Measurements from ENCODE around the gene FAM83C.

DNA sequence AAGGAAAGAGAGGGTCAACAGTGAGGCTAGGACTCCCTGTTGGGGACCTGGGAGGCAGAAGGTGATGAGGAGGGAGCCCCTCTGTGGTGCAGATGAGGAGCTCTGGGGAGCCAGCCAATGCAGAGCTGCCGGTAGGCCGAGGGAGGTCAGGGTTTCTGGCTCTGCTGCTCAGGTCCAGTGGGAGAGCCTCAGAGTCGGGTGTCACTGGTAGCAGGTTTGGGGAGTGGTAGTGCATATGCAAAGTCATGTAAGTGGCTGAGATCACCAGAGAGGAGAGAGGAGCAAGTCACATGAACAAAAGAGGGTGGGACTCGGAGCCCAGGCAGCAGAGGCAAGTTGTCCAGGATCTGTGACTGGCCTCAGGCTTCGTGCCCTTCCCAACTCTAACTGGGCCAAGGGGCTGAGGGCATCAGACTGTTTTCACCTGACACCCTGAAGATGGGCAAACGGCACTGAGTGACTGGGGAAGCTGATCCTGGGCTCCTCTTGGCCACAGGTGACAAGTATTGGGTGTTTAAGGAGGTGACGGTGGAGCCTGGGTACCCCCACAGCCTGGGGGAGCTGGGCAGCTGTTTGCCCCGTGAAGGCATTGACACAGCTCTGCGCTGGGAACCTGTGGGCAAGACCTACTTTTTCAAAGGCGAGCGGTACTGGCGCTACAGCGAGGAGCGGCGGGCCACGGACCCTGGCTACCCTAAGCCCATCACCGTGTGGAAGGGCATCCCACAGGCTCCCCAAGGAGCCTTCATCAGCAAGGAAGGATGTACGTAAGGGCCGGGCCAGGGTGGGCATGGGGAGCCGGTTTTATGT is 20.9 kb downstream of the FAM83C start:
- TF ChIP-seq SRF (CRISPR knock-in tag; IDR thresholded peaks at IDR 0.05) (no peak), MECOM (CRISPR knock-in tag; IDR thresholded peaks at IDR 0.05) (no peak), U2AF1 (optimal IDR thresholded peaks at IDR 0.05; ENCODE audit: low read depth, low read length) (no peak), ZNF584 (CRISPR knock-in tag; IDR thresholded peaks at IDR 0.05; ENCODE audit: low read depth) (no peak), HDGF (IDR thresholded peaks at IDR 0.05) (no peak; the same call in 1 of the 2 replicates), EWSR1 (IDR thresholded peaks at IDR 0.05; ENCODE audit: borderline replicate concordance, low read depth, partially characterized antibody) (no peak), ADNP (tag; IDR thresholded peaks at IDR 0.05) (no peak)
- TF ChIP-seq, protein P1, sequence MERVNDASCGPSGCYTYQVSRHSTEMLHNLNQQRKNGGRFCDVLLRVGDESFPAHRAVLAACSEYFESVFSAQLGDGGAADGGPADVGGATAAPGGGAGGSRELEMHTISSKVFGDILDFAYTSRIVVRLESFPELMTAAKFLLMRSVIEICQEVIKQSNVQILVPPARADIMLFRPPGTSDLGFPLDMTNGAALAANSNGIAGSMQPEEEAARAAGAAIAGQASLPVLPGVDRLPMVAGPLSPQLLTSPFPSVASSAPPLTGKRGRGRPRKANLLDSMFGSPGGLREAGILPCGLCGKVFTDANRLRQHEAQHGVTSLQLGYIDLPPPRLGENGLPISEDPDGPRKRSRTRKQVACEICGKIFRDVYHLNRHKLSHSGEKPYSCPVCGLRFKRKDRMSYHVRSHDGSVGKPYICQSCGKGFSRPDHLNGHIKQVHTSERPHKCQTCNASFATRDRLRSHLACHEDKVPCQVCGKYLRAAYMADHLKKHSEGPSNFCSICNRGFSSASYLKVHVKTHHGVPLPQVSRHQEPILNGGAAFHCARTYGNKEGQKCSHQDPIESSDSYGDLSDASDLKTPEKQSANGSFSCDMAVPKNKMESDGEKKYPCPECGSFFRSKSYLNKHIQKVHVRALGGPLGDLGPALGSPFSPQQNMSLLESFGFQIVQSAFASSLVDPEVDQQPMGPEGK (CRISPR knock-in tag; IDR thresholded peaks at IDR 0.05; ENCODE audit: borderline replicate concordance) = no peak
- TF ChIP-seq, protein P2, sequence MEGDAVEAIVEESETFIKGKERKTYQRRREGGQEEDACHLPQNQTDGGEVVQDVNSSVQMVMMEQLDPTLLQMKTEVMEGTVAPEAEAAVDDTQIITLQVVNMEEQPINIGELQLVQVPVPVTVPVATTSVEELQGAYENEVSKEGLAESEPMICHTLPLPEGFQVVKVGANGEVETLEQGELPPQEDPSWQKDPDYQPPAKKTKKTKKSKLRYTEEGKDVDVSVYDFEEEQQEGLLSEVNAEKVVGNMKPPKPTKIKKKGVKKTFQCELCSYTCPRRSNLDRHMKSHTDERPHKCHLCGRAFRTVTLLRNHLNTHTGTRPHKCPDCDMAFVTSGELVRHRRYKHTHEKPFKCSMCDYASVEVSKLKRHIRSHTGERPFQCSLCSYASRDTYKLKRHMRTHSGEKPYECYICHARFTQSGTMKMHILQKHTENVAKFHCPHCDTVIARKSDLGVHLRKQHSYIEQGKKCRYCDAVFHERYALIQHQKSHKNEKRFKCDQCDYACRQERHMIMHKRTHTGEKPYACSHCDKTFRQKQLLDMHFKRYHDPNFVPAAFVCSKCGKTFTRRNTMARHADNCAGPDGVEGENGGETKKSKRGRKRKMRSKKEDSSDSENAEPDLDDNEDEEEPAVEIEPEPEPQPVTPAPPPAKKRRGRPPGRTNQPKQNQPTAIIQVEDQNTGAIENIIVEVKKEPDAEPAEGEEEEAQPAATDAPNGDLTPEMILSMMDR (IDR thresholded peaks at IDR 0.05 in 2 of 3, conservative IDR thresholded peaks at IDR 0.05 in 1 of 3; ENCODE audit: insufficient read depth in 2 of 3, low read depth in 1 of 3, low read length in 3 of 3) = peak in 2 of 3 experiments; percentile 16 to 44; a peak in 3 of 6 replicates
- TF ChIP-seq, protein P3, sequence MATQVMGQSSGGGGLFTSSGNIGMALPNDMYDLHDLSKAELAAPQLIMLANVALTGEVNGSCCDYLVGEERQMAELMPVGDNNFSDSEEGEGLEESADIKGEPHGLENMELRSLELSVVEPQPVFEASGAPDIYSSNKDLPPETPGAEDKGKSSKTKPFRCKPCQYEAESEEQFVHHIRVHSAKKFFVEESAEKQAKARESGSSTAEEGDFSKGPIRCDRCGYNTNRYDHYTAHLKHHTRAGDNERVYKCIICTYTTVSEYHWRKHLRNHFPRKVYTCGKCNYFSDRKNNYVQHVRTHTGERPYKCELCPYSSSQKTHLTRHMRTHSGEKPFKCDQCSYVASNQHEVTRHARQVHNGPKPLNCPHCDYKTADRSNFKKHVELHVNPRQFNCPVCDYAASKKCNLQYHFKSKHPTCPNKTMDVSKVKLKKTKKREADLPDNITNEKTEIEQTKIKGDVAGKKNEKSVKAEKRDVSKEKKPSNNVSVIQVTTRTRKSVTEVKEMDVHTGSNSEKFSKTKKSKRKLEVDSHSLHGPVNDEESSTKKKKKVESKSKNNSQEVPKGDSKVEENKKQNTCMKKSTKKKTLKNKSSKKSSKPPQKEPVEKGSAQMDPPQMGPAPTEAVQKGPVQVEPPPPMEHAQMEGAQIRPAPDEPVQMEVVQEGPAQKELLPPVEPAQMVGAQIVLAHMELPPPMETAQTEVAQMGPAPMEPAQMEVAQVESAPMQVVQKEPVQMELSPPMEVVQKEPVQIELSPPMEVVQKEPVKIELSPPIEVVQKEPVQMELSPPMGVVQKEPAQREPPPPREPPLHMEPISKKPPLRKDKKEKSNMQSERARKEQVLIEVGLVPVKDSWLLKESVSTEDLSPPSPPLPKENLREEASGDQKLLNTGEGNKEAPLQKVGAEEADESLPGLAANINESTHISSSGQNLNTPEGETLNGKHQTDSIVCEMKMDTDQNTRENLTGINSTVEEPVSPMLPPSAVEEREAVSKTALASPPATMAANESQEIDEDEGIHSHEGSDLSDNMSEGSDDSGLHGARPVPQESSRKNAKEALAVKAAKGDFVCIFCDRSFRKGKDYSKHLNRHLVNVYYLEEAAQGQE (IDR thresholded peaks at IDR 0.05; ENCODE audit: borderline replicate concordance) = peak; percentile 35
- TF ChIP-seq, protein P3 (CRISPR knock-in tag; IDR thresholded peaks at IDR 0.05; ENCODE audit: low read depth) = no peak
